ENCODE data around the gene DDX41. TPM values are rescaled to one million over a fixed set of nuclear protein-coding genes. Genes with fewer than 3 reads are reported as not detected.

The DDX41 gene
- total RNA-seq, 1 donor: 166 TPM

- no peak for DNase-seq (ENCODE audit: low read depth in 2 of 3, low spot score in 2 of 3)
Observed at GRCh38 chr5:177515580-177515979, 1.2 kb downstream of the DDX41 start.

DNA sequence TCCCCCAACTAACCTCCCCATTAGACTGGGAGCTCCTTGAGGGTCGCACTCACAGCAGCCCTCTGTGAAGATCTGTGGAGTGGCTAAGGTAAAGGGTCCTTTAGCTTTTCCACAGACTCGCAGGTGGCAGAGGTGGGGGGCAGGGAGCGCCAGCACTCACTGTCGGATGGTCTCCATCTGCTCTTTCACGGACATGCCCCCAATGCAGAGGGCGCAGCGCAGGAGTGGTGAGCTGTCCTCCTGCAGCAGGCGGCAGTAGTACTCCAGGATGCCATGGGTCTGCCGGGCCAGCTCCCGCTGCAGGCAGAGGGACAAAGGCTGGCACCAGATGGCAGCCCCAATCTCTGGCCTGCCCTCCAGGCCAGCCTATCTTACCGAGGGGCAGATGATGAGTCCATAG lies 2.2 kb downstream of the DDX41 start:
- no peak for DNase-seq (ENCODE audit: low read depth in 2 of 3, low spot score in 2 of 3)

DNA sequence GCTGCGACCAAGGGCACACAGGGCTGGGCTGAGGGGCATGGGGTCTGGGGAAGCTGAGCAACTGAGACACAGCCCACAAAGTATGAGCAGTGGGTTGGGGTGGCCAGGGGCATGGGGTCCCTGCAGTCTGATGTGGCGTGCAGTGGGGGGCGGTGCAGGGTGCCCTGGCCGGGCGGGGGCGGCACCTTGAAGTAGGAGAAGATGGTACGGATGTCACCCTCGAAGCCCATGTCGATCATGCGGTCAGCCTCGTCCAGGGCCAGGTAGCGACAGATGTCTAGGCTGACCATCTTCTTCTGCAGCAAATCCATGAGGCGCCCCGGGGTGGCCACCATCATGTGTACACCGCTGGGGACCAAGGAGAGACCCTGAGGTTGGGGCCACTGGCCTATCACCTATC lies 3.3 kb downstream of the DDX41 start:
- DNase-seq (ENCODE audit: low read depth in 2 of 3, low spot score in 2 of 3): no peak

DNA sequence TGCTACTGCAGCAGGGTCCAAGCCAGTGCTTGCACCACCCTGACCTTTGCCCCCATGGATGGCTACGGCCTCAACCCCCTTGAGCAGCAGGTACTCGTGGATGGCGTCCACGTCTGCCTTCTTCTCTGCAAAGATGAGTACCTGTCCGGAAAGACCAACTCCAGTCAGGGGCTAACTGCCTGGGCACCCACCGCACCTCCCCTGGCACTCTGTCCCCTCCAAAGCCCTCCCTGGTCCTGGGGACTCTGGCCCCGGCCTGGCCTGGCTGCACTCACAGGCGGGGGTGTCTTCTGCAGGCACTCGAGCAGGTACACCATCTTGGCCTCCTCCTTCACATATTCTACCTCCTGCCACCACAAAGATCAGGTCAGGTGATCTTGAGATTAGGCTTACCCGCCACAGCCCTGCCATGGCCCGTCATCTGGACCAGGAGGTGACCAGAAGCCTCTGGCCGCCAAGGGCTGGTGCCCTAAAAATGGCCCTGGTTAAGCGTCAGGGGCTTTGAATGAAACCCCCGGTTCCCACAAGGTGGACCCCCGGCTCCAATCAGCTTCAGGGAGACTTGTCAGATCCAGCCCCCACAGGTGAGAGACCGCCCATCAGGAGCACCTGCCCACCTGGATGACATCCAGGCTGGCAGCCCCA lies 3.9 kb downstream of the DDX41 start:
- DNase-seq (ENCODE audit: low read depth in 2 of 3, low spot score in 2 of 3): no peak

DNA sequence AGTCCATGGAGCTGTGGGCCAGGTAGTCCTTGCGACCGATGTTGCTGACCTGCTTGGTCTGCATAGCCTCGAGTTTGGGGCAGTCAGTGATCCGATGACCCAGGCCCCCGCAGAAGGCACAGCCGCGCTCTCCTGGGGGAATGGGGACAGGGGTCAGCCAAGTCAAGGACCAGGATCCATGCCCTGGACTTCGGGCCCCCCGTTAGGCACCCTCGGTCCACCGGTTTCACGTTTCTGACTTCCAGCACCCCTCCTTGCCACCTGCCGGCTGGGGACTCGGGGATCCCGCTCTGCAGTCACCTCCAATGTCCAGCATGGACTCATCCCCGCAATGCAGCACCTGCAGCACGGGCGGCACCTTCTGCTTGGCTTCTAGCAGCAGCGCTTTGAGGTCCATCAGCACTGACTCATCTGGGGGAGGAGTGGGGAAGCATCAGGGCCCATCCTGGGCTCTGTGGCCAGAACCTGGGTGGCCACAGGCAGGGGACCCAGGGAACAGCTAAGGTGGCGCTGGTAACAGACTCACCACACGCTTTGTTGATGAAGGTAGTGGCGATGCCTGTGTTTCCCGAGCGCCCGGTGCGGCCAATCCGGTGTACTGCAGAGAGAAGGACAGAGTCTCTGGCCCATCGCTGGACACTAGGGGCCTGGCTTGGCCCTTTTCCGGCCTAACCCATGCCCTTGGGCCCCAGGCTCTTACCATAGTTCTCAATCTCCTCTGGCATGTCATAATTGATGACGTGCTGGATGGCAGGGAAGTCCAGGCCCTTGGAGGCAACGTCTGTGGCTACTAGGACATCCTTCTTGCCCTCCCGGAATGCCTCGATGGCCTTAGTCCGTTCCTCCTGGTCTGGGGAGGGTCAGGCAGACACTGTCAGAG lies 4.7 kb downstream of the DDX41 start:
- no peak for DNase-seq (ENCODE audit: low read depth in 2 of 3, low spot score in 2 of 3)

DNA sequence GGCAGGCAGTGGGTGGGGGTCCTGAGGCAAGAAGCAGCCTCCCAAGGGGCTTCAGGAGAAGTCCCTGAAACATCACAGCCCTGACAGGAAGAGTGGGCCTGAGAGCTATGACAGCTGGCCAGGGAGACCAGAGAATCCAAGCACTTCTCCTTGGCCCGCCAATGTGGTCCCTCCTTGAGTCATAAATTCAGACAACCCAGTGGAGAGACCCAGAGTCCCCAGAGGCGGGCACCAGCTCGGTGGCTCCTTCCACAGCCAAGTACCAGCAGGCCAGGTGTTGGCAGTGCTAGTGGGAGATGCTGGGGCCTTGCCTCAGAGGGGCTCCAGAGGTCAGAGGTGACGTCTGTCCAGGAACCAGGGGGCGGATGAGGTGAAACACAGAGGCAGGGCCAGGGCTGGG lies 5.6 kb downstream of the DDX41 start:
- DNase-seq (ENCODE audit: low read depth in 2 of 3, low spot score in 2 of 3): no peak

GRCh38 chr5:177510567-177511053 lies 6.2 kb downstream of the DDX41 start:
- peak in 1 of 3 donors; percentile 47 for DNase-seq (ENCODE audit: low read depth in 2 of 3, low spot score in 2 of 3)

DNA sequence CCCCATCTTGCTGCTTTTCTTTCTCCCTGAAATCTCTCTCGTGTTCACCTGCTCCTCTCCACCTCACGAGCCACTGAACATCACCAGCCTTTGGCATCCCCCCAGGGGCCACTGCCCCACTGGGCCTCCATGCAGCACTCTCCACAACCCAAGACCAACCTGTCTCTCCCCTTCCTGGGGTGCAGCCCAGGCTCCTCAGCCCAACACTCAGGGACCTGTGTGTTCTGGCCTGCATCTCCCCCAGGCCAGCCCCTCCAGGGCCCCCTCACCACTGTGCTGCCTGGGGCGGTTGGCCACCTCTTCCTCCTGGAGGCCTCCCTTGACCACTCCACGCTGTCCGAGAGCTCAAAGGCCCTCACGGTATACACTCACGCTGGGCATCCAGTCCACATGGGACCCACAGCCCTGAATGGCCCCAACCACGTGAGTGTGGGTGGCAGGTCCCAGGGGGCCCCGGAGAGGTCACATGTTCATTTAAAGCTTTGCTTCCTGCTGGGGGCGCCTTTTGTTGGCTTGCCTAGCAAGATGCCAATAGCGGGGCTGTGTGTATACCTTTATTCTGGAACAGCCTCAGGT lies 6.7 kb downstream of the DDX41 start:
- no peak for DNase-seq (ENCODE audit: low read depth in 2 of 3, low spot score in 2 of 3)

- DNase-seq (ENCODE audit: low read depth in 2 of 3, low spot score in 2 of 3): no peak
Observed at GRCh38 chr5:177509381-177509951, 7.3 kb downstream of the DDX41 start, which contains the start of gene DOK3. DOK3 (minus strand) TSS chr5:177509826; CDS start chr5:177509540, 286 bp downstream.

DNA sequence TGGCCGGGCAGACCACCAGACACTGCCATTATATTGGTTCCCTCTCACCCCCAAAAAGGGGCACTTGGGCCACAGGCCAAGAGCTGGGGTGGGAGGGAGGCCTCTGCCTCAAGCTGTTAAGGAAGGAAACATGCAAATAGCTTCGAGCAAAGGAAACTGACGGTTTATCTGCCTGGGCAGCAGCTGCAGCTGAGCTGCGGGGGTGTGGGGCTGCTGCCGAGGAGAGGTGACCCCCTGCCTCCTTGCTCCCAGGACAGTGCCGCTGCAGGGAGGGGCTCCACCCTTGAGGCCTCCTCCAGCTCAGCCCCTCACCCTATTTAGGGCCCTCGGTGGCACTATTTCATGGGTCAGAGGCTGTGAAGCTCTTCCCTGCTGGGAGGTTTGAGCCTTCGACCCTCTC lies 7.9 kb downstream of the DDX41 start:
- peak in 2 of 3 donors; percentile 72 to 85 for DNase-seq (ENCODE audit: low read depth in 2 of 3, low spot score in 2 of 3)

- DNase-seq (ENCODE audit: low read depth in 2 of 3, low spot score in 2 of 3): no peak
Observed at GRCh38 chr5:177508221-177508611, 8.5 kb downstream of the DDX41 start.

DNA sequence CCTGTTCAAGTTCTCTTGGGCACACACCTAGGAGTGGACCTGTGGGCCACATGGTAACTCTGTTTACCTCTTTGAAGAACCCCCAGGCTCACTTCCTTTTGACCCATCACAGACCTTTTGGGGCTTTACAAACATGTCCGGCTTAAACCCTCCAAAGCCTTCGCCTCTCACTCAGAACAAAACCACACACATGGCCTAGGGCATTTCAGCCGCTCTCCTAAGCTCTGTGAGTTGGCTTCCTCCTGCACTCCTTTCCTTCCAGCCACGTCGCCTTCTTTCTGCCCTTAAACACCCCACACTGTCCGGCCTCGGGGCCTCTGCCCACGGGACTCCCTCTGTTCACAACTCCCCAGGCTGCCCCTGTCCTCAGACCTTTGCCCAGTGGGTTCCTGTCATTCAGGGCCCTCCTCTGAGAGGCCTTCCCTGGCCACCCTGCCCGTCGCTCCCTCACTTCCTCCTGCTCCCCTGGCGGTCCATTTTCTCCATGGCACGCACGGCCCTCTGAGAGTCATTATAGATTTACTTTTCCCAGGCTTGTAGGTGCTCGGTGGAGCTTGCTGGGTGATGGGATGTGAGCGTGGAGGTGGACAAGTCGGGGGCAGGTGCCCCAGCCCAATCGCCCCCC lies 9.1 kb downstream of the DDX41 start:
- DNase-seq (ENCODE audit: low read depth in 2 of 3, low spot score in 2 of 3): peak in 1 of 3 donors; percentile 37

DNA sequence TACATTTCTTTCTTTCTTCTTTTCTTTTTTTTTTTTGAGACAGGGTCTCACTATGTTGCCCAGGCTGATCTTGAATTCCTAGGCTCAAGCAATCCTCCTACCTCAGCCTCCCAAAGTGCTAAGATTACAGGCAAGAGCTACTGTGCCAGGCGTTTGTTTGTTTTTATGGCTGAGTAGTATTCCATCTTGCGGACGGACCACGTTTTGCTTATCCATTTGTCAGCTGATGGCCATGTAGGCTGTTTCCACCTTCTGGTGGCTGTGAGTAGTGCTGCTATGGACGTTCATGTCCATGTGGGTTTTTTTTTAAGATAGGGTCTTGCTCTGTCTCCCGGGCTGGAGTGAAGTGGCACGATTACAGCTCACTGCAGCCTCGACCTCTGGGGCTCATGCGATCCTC lies 9.6 kb downstream of the DDX41 start:
- DNase-seq (ENCODE audit: low read depth in 2 of 3, low spot score in 2 of 3): peak in 1 of 3 donors; percentile 56

- no peak for DNase-seq (ENCODE audit: low read depth in 2 of 3, low spot score in 2 of 3)
Observed at GRCh38 chr5:177505075-177505474, 11.7 kb downstream of the DDX41 start.

- no peak for DNase-seq (ENCODE audit: low read depth in 2 of 3, low spot score in 2 of 3)
Observed at GRCh38 chr5:177504086-177505056, 12.4 kb downstream of the DDX41 start.

DNA sequence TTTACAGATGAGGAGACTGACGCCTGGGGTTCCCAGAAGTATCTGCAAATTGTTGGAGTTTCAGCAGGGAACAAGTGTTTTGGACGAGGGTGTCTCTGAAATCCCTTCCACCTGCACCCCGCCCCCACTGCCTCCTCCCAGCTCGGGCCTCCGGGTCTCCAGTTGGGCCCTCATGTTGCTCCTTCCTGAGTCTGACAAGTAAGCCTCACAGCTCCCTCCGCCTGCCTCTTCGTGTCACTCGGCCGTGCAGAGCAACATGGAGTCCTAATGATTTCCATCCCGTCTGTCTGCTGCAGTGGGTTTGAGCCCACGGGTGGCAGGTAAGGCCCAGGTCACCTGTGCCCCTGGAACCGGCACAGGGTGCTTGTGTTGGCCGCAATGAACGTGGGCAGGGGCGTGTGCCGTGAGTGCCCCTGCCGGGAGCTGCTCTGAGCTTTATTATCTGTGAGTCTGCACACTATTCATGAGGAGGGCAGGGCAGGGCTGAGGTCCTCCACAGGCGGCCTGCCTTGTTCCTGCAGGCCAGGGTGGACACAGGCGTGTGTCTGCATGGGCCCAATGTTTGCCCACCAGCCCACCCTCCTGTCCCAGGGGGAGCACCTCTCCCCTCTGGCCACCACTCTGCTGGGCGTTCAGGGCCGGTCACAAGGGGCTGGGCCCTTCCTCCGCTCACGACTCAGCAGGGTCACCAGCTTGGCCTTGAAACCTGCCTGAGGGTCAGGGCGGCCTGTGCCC lies 13.2 kb downstream of the DDX41 start:
- no peak for DNase-seq (ENCODE audit: low read depth in 2 of 3, low spot score in 2 of 3)

DNA sequence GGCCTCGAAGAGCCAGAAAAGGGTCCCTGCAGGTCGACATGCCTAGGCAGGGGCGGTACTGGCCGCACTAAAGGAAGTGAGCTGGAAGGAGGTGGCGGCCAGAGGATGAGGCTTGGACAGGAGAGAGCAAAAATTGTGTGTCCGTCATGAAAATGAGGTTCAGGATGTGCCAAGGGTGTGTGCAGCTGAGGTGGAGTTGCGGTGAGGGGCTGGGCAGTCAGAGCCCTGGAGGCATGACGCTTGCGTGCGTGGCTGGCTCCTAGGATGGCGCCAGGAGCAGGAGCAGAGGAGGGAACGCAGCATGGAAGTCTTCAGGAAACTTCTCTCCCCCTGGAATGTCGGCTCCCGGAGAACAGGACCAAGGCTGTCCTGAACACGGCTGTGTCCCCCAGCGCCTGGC lies 13.9 kb downstream of the DDX41 start:
- DNase-seq (ENCODE audit: low read depth in 2 of 3, low spot score in 2 of 3): no peak

DNA sequence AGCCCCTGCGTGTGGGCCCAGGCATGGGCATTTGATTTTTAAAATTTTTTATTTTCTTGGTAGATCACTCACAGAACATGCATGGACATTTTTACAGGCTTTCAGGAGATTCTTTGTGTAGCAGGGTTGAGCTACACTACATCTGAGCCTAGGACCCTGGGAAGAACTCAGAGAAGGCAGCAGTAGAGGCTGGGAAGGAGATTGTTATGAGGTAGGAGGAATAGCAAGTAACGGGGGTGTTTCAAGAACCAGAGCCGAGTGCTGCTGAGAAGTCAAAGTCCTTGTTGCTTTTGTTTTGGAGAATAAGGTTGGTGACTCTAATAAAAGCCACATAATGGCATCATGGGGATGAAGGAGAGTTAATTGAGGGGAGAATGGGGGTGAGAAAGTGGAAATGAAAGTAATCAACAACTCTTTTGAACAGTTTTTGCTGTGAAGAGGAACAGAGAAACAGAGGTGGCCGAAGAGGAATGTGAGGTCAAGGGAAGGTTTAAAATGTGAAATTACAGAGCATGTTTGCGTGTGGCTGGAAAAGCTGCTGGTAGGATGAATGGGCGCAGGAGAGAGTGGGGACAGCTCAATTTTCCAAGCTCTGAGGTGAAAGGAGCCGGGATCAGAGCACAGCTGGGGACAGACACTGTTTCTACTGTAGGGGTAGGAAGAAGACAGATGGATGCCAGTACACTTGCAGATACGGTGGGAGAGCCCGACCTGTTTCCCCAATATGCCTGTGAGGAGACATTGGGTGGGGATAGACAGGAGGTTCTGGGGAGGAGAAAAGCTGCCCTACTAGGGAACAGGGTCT lies 14.7 kb downstream of the DDX41 start:
- DNase-seq (ENCODE audit: low read depth in 2 of 3, low spot score in 2 of 3): no peak
